Gastrocnemius medialis (tissue), 4 donors: ENCODE data around the gene FCGR3B.
"Not testable (repeated sequence)": the region's sequence is repeated elsewhere in the genome, so short reads cannot be mapped to it uniquely, and the experiment has no call there.

Experiments used
- POLR2A ChIP-seq, 2 donors: fragments of 450-650 bp; IDR thresholded peaks; one replicate each; pipeline ENCODE4 v1.6.1; 2017; ENCODE audit warnings: antibody characterized with exemption in 2 of 2, mild to moderate bottlenecking in 2 of 2, moderate library complexity in 2 of 2
- TF ChIP-seq, protein P1 (sequence below), 5 experiments: fragments of 450-650 bp in 3 of 5; fragments of 200-600 bp in 2 of 5; sonication (generic) in 2 of 5; IDR thresholded peaks in 4 of 5; conservative IDR thresholded peaks in 1 of 5; 1 replicate in 4 of 5; 2 replicates in 1 of 5; pipeline ENCODE4 v1.5.1; 2016 to 2019; ENCODE audit warnings: antibody characterized with exemption in 5 of 5, mild to moderate bottlenecking in 3 of 5, moderate library complexity in 3 of 5

GRCh38 chr1:161636189-161636782 is 5.3 kb upstream of the FCGR3B start:
- not testable (repeated sequence) for TF ChIP-seq POLR2A (IDR thresholded peaks at IDR 0.05)
- TF ChIP-seq, protein P1, sequence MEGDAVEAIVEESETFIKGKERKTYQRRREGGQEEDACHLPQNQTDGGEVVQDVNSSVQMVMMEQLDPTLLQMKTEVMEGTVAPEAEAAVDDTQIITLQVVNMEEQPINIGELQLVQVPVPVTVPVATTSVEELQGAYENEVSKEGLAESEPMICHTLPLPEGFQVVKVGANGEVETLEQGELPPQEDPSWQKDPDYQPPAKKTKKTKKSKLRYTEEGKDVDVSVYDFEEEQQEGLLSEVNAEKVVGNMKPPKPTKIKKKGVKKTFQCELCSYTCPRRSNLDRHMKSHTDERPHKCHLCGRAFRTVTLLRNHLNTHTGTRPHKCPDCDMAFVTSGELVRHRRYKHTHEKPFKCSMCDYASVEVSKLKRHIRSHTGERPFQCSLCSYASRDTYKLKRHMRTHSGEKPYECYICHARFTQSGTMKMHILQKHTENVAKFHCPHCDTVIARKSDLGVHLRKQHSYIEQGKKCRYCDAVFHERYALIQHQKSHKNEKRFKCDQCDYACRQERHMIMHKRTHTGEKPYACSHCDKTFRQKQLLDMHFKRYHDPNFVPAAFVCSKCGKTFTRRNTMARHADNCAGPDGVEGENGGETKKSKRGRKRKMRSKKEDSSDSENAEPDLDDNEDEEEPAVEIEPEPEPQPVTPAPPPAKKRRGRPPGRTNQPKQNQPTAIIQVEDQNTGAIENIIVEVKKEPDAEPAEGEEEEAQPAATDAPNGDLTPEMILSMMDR (IDR thresholded peaks at IDR 0.05 in 4 of 5, conservative IDR thresholded peaks at IDR 0.05 in 1 of 5) = not testable (repeated sequence)
